Trophoblast cell (in vitro differentiated cells and primary cell): ENCODE results near the gene ASB16.
A peak's percentile ranks its signal among the peaks of the same experiment; 100 is the strongest.

Experiments
- DNase-seq, 2 donors: peaks; one replicate each; pipeline ENCODE4 v3.0.0-alpha.2; 2016
- H2AFZ ChIP-seq: 2 replicates; pipeline ENCODE4 v1.6.1; 2013; ENCODE audit warnings: low read length, moderate library complexity, mild to moderate bottlenecking; ENCODE audit not compliant: insufficient read depth, poor library complexity
- H2AK5ac ChIP-seq: 2 replicates; pipeline ENCODE4 v1.6.1; 2013; ENCODE audit warnings: mild to moderate bottlenecking, low read length
- H2BK120ac ChIP-seq: 2 replicates; pipeline ENCODE4 v1.6.1; 2013; ENCODE audit warnings: low read length, mild to moderate bottlenecking, moderate library complexity; ENCODE audit not compliant: insufficient read depth, poor library complexity
- H2BK12ac ChIP-seq: 2 replicates; pipeline ENCODE4 v1.6.1; 2013; ENCODE audit warnings: mild to moderate bottlenecking, low read length, moderate library complexity
- H2BK5ac ChIP-seq: 2 replicates; pipeline ENCODE4 v1.6.1; 2013; ENCODE audit warnings: low read length, low read depth, moderate library complexity, mild to moderate bottlenecking; ENCODE audit not compliant: poor library complexity
- H3K14ac ChIP-seq: 2 replicates; pipeline ENCODE4 v1.6.1; 2013; ENCODE audit warnings: mild to moderate bottlenecking, low read length
- H3K18ac ChIP-seq: 2 replicates; pipeline ENCODE4 v1.6.1; 2013; ENCODE audit warnings: mild to moderate bottlenecking, low read length
- H3K23ac ChIP-seq: 2 replicates; pipeline ENCODE4 v1.6.1; 2013; ENCODE audit warnings: low read length
- H3K27ac ChIP-seq: 2 replicates; pipeline ENCODE4 v1.5.1; 2013; ENCODE audit warnings: low read depth, mild to moderate bottlenecking, inconsistent platforms, low read length, moderate library complexity
- H3K27me3 ChIP-seq: 2 replicates; pipeline ENCODE4 v1.6.1; 2013; ENCODE audit warnings: inconsistent platforms, mild to moderate bottlenecking, low read length, moderate library complexity; ENCODE audit not compliant: insufficient read depth
- H3K36me3 ChIP-seq, 2 experiments: 1 replicate in 1 of 2; 2 replicates in 1 of 2; pipeline ENCODE4 v1.6.1; 2013; ENCODE audit warnings: low read length in 2 of 2, mild to moderate bottlenecking in 2 of 2, moderate library complexity in 1 of 2; ENCODE audit not compliant: insufficient read depth in 2 of 2, control insufficient read depth in 1 of 2
- H3K4ac ChIP-seq: 2 replicates; pipeline ENCODE4 v1.6.1; 2013; ENCODE audit warnings: low read depth, mild to moderate bottlenecking, low read length, moderate library complexity
- H3K4me1 ChIP-seq, 2 experiments: 1 replicate in 1 of 2; 2 replicates in 1 of 2; pipeline ENCODE4 v1.6.1; 2013; ENCODE audit warnings: low read length in 2 of 2, mild to moderate bottlenecking in 2 of 2, moderate library complexity in 1 of 2; ENCODE audit not compliant: insufficient read depth in 2 of 2, control insufficient read depth in 1 of 2
- H3K4me2 ChIP-seq: 2 replicates; pipeline ENCODE4 v1.6.1; 2013; ENCODE audit warnings: inconsistent platforms, mild to moderate bottlenecking, low read length, moderate library complexity
- H3K4me3 ChIP-seq: 2 replicates; pipeline ENCODE4 v1.5.1; 2013; ENCODE audit warnings: mild to moderate bottlenecking, low read depth, low read length, inconsistent platforms
- H3K79me1 ChIP-seq: one replicate; pipeline ENCODE4 v1.6.1; 2013; ENCODE audit warnings: low read length
- H3K79me2 ChIP-seq: 2 replicates; pipeline ENCODE4 v1.6.1; 2013; ENCODE audit warnings: low read length, mild to moderate bottlenecking; ENCODE audit not compliant: control insufficient read depth, insufficient read depth, poor library complexity
- H3K9ac ChIP-seq: 2 replicates; pipeline ENCODE4 v1.6.1; 2013; ENCODE audit warnings: mild to moderate bottlenecking, low read length
- H3K9me3 ChIP-seq: 2 replicates; pipeline ENCODE4 v1.6.1; 2013; ENCODE audit warnings: low read depth, mild to moderate bottlenecking, control low read depth, inconsistent platforms, low read length; ENCODE audit not compliant: insufficient read depth
- H4K12ac ChIP-seq: 2 replicates; pipeline ENCODE4 v1.6.1; 2013; ENCODE audit warnings: low read depth, mild to moderate bottlenecking, low read length, moderate library complexity
- H4K8ac ChIP-seq: 2 replicates; pipeline ENCODE4 v1.6.1; 2013; ENCODE audit warnings: low read depth, mild to moderate bottlenecking, low read length, moderate library complexity
- H4K91ac ChIP-seq: one replicate; pipeline ENCODE4 v1.6.1; 2013; ENCODE audit warnings: low read depth, mild to moderate bottlenecking, low read length, moderate library complexity
- WGBS: extraction: QIAGEN DNeasy Blood & Tissue Kit; methylation state at CpG from one replicate; pipeline ENCODE4 v1.1.7; 2013; ENCODE audit warnings: missing lambda C conversion rate; ENCODE audit not compliant: insufficient read length, insufficient coverage; ENCODE audit errors: extremely low coverage; 5-methylcytosine and 5-hydroxymethylcytosine counted together

Gene ASB16

DNA sequence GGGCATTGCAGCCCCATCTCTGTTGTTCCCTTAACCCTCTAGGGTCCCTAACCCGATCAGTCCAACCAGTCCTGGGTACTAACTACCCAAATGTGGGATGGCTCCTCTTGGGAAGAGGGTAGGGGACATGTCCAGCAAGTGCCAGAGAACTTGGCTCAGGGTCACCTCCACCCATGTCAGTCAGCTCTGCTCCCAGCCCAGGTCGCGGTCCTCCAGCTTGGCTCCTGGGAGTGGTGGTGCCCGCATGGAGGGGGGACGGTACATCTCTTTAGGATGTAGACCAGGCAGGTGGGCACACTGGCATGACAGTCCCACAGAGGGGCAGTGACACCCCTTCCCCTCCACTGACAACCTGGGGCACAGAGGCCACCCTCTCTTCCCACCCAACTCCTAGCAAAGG lies 22.2 kb downstream of the ASB16 start:
- Histone ChIP-seq H3K36me3 (peaks cover 57 to 69% of the 10 kb centered on the region in 2 experiments), H3K4ac (peak overlapping the region; percentile 11)

DNA sequence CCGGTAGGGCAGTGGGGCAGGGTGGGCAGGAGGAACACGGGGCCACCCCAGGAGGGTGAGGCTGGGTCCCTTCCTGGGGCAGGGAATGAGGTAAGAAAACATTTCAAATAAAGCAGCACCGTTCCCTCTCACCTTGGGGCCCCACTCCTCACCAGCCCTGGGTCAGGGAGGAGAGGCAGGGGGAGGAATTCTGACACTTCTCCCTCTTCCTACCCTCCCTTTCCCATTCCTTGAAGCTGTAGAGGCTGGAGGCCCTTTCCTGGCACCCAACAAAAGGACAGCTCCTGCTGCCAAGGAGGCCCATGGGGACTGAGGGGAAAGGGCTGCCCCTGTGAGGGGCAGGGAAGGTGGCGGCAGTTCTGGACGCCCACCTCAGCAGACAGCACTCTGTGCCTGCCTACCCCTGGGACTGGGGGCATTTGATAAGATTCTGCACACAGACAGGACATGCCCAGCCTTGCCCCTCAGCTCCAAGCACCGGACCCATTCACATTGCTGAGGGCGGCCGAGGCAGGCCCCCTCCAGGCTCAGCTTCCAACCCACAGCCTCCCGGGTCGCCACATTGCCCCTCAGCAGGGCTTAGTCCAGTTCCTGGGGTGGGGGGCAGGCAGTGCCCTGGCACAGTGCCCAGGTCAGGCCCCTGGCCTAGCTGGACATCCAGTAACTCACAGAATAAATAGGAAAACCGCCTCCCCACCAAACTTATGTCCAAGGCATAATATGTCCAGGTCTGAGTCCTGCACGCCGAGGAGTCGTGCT lies 23.0 kb downstream of the ASB16 start:
- H2BK5ac ChIP-seq = peak overlapping the region; percentile 52
- peak overlapping the region; percentile 49 for H4K91ac ChIP-seq
- H3K4me2 ChIP-seq = no peak overlapping the region
- H2AK5ac ChIP-seq = peak overlapping the region; percentile 23
- no peak overlapping the region for H3K23ac ChIP-seq
- H3K79me1 ChIP-seq = peaks cover 15% of the 10 kb centered on the region
- H3K9me3 ChIP-seq = no peaks in the 10 kb centered on the region
- WGBS = no CpG with 5 or more reads among the region's 14 CpGs
- H3K4ac ChIP-seq = peak overlapping the region; percentile 17
- H3K36me3 ChIP-seq = peaks cover 57 to 71% of the 10 kb centered on the region in 2 experiments
- no peaks in the 10 kb centered on the region for H3K27me3 ChIP-seq
- no peak overlapping the region for H3K4me3 ChIP-seq
- H3K79me2 ChIP-seq = peaks cover 11% of the 10 kb centered on the region
- H3K27ac ChIP-seq = peak overlapping the region; percentile 79
- DNase-seq = no peak
- peak overlapping the region; percentile 34 for H3K18ac ChIP-seq
- H3K14ac ChIP-seq = peak overlapping the region; percentile 59
- H3K4me1 ChIP-seq = peaks cover 31 to 42% of the 10 kb centered on the region in 2 experiments
- H2BK120ac ChIP-seq = no peak overlapping the region
- peak overlapping the region; percentile 18 for H4K8ac ChIP-seq
- H3K9ac ChIP-seq = peak overlapping the region; percentile 11
- no peak overlapping the region for H2BK12ac ChIP-seq
- no peak overlapping the region for H2AFZ ChIP-seq
- H4K12ac ChIP-seq = peak overlapping the region; percentile 16

More for the DNA sequence above, 22.2 kb downstream of the ASB16 start:
- H4K91ac ChIP-seq = peak overlapping the region; percentile 49
- peak overlapping the region; percentile 57 for H2BK120ac ChIP-seq
- H3K4me1 ChIP-seq = peaks cover 25 to 39% of the 10 kb centered on the region in 2 experiments
- no peaks in the 10 kb centered on the region for H3K27me3 ChIP-seq
- peak overlapping the region; percentile 79 for H3K27ac ChIP-seq
- H3K14ac ChIP-seq = peak overlapping the region; percentile 33
- no peak for DNase-seq
- H3K9me3 ChIP-seq = no peaks in the 10 kb centered on the region
- no peak overlapping the region for H3K9ac ChIP-seq
- H2AK5ac ChIP-seq = peak overlapping the region; percentile 86
- no peak overlapping the region for H3K23ac ChIP-seq
- no peak overlapping the region for H2AFZ ChIP-seq
- H3K4me3 ChIP-seq = no peak overlapping the region
- peak overlapping the region; percentile 56 for H2BK12ac ChIP-seq
- peak overlapping the region; percentile 81 for H3K18ac ChIP-seq
- H4K8ac ChIP-seq = peak overlapping the region; percentile 18
- H3K4me2 ChIP-seq = no peak overlapping the region
- H3K79me2 ChIP-seq = peaks cover 4% of the 10 kb centered on the region
- no CpG with 5 or more reads among the region's 5 CpGs for WGBS
- H3K79me1 ChIP-seq = peaks cover 14% of the 10 kb centered on the region
- H4K12ac ChIP-seq = peak overlapping the region; percentile 60
- H2BK5ac ChIP-seq = peak overlapping the region; percentile 52

DNA sequence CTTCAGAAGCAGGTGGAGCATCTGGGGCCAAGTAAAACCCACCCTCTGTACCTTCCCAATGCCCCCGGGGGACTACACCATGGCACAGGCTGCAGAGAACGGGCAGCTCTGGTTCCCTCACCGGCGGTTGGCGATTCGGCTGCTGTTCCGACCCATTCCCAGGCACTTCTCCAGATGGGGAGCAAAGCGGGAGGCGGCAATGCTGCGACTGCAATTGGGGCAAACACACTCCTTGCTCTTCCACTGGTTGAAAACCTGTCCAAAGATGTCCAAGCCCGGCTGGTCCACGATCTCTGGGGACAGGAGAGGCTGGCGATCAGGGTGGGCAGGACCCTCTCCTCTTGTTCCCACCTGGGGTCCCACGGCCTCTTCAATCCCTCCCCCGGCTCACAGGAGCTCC lies 26.6 kb downstream of the ASB16 start:
- no peak overlapping the region for H2BK5ac ChIP-seq
- H3K4me2 ChIP-seq = no peak overlapping the region
- no peak overlapping the region for H3K9ac ChIP-seq
- no CpG with 5 or more reads among the region's 15 CpGs for WGBS
- peaks cover 28% of the 10 kb centered on the region for H3K79me1 ChIP-seq
- no peak overlapping the region for H2AK5ac ChIP-seq
- H3K4ac ChIP-seq = peak overlapping the region; percentile 43
- H3K18ac ChIP-seq = peak overlapping the region; percentile 26
- H4K91ac ChIP-seq = no peak overlapping the region
- no peak overlapping the region for H2BK120ac ChIP-seq
- peaks cover 28 to 41% of the 10 kb centered on the region in 2 experiments for H3K4me1 ChIP-seq
- H3K27me3 ChIP-seq = no peaks in the 10 kb centered on the region
- H4K8ac ChIP-seq = no peak overlapping the region
- no peaks in the 10 kb centered on the region for H3K9me3 ChIP-seq
- no peak overlapping the region for H4K12ac ChIP-seq
- H2AFZ ChIP-seq = no peak overlapping the region
- no peak for DNase-seq
- no peak overlapping the region for H3K23ac ChIP-seq
- no peak overlapping the region for H3K4me3 ChIP-seq
- no peak overlapping the region for H2BK12ac ChIP-seq
- peaks cover 40 to 49% of the 10 kb centered on the region in 2 experiments for H3K36me3 ChIP-seq
- H3K27ac ChIP-seq = no peak overlapping the region
- peaks cover 21% of the 10 kb centered on the region for H3K79me2 ChIP-seq
- H3K14ac ChIP-seq = no peak overlapping the region

DNA sequence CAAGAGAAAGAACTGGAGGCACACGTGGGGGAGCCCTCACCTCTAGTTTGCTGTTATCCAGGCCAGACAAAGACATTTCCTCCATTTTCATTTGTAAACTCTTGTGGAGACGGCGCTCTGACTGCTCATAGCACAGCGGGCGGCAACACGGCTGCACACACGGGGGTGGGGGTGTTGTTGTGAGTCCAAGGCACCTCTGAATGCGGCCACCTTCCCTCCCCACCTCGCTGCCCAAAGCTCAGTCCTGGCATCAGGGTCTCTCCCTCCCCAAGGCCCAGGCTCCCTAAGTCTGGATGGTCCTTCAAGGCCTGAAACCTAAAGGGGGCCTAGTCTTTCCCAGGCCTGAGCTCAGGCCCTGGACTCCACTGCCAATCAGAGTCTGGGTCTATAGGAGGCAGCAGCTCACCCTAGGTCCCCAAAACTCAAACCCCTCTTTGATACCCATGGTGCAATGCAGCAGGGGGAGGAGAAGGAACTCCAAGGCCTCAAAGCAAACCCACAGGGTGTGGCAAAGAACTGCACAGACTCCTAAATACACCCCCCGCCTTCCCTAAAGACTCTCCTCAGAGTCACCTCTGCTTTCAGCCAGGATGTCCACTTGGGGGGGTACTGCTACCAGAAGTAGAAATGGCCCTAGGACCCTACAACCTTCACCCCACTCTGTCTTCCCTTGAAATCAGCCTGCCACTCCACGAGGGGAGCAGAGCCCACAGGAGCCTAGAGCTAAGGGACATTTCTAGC lies 27.6 kb downstream of the ASB16 start:
- Histone ChIP-seq H3K27me3 (no peaks in the 10 kb centered on the region), H3K4me3 (peak overlapping the region; percentile 83), H3K4me1 (peaks cover 21 to 32% of the 10 kb centered on the region in 2 experiments), H2AFZ (no peak overlapping the region), H2BK5ac (peak overlapping the region; percentile 97), H3K79me2 (peaks cover 18% of the 10 kb centered on the region), H4K91ac (peak overlapping the region; percentile 99), H3K23ac (no peak overlapping the region), H2BK120ac (peak overlapping the region; percentile 95), H2BK12ac (no peak overlapping the region), H3K9ac (peak overlapping the region; percentile 91), H3K18ac (peak overlapping the region; percentile 79), H4K12ac (peak overlapping the region; percentile 96), H4K8ac (peak overlapping the region; percentile 89), H3K79me1 (peaks cover 20% of the 10 kb centered on the region), H3K36me3 (peaks cover 34 to 43% of the 10 kb centered on the region in 2 experiments), H3K4me2 (peak overlapping the region; percentile 91), H3K9me3 (no peaks in the 10 kb centered on the region), H3K4ac (peak overlapping the region; percentile 92), H2AK5ac (peak overlapping the region; percentile 93), H3K14ac (peak overlapping the region; percentile 96), H3K27ac (peak overlapping the region; percentile 100)
- DNase-seq = no peak
- WGBS = no CpG with 5 or more reads among the region's 11 CpGs
